Activated CD4-positive, alpha-beta T cell treated with anti-CD3 and anti-CD28 coated beads for 24 hours (primary cell): ENCODE measurements around the gene DDC.
"Not testable (repeated sequence)": the region's sequence is repeated elsewhere in the genome, so short reads cannot be mapped to it uniquely, and the experiment has no call there.

Experiments used
- DNase-seq, 2 donors: peaks; one replicate each; pipeline ENCODE4 v3.0.0-alpha.2; 2020; ENCODE audit warnings: low read depth in 2 of 2

DDC gene

GRCh38 chr7:50589364-50589763, 24.2 kb upstream of the DDC start:
- no peak for DNase-seq

GRCh38 chr7:50588937-50589336, 23.7 kb upstream of the DDC start:
- DNase-seq, result no peak

- DNase-seq, result no peak
These were observed 22.5 kb upstream of the DDC start for GRCh38 chr7:50587737-50588136.

GRCh38 chr7:50584793-50585408, 19.7 kb upstream of the DDC start:
- DNase-seq, result no peak

GRCh38 chr7:50584386-50584785, 19.2 kb upstream of the DDC start:
- no peak for DNase-seq

- not testable (repeated sequence) for DNase-seq
These were observed 18.1 kb upstream of the DDC start for GRCh38 chr7:50583295-50583694.

GRCh38 chr7:50582271-50582670, 17.1 kb upstream of the DDC start:
- DNase-seq, result not testable (repeated sequence)

GRCh38 chr7:50580666-50581065, 15.5 kb upstream of the DDC start:
- DNase-seq, result not testable (repeated sequence)

- no peak for DNase-seq
These were observed 14.9 kb upstream of the DDC start for GRCh38 chr7:50580057-50580456.

- not testable (repeated sequence) for DNase-seq
These were observed 12.9 kb upstream of the DDC start for GRCh38 chr7:50578105-50578504.

- DNase-seq, result no peak
These were observed 12.4 kb upstream of the DDC start for GRCh38 chr7:50577569-50577968.

GRCh38 chr7:50576388-50576787, 11.2 kb upstream of the DDC start:
- DNase-seq, result not testable (repeated sequence)

- DNase-seq, result no peak
These were observed 2.6 kb upstream of the DDC start for GRCh38 chr7:50567715-50568261.

- DNase-seq, result no peak
These were observed 772 bp upstream of the DDC start for GRCh38 chr7:50565977-50566376.

- no peak for DNase-seq
These were observed 333 bp upstream of the DDC start for GRCh38 chr7:50565559-50565916.

GRCh38 chr7:50564171-50564570, 1.0 kb downstream of the DDC start:
- no peak for DNase-seq

GRCh38 chr7:50562136-50562535, 3.1 kb downstream of the DDC start:
- DNase-seq, result no peak

GRCh38 chr7:50560865-50561351, 4.3 kb downstream of the DDC start:
- DNase-seq, result no peak

GRCh38 chr7:50559881-50560280, 5.3 kb downstream of the DDC start:
- DNase-seq, result no peak

- DNase-seq, result no peak
These were observed 6.7 kb downstream of the DDC start for GRCh38 chr7:50558294-50559053.

- DNase-seq, result no peak
These were observed 8.1 kb downstream of the DDC start for GRCh38 chr7:50557099-50557498.

GRCh38 chr7:50556247-50556991, 8.8 kb downstream of the DDC start:
- no peak for DNase-seq
